ENCODE results near the gene FAF1.

DNA sequence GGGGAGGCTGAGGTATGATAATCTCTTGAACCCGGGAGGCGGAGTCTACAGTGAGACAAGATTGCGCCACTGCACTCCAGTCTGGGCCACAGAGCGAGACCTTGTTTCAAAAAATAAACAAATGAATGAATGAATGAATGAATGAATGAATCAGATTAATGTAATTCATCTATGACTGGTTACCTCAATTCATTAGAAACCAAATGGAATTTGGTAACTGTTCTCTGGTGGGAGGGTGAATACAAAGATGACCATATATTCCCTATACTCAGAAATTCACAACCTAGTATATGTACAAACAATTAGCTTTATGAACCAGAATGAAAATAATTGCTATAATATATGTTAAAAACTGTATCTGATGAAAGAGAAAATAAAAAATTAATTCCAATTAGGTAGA is 80.9 kb downstream of the FAF1 start:
- TF ChIP-seq, protein P1, sequence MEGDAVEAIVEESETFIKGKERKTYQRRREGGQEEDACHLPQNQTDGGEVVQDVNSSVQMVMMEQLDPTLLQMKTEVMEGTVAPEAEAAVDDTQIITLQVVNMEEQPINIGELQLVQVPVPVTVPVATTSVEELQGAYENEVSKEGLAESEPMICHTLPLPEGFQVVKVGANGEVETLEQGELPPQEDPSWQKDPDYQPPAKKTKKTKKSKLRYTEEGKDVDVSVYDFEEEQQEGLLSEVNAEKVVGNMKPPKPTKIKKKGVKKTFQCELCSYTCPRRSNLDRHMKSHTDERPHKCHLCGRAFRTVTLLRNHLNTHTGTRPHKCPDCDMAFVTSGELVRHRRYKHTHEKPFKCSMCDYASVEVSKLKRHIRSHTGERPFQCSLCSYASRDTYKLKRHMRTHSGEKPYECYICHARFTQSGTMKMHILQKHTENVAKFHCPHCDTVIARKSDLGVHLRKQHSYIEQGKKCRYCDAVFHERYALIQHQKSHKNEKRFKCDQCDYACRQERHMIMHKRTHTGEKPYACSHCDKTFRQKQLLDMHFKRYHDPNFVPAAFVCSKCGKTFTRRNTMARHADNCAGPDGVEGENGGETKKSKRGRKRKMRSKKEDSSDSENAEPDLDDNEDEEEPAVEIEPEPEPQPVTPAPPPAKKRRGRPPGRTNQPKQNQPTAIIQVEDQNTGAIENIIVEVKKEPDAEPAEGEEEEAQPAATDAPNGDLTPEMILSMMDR (conservative IDR thresholded peaks at IDR 0.05; ENCODE audit: low read depth, low read length): no peak
- TF ChIP-seq EZH2 (IDR thresholded peaks at IDR 0.05; ENCODE audit: low read length, unreplicated experiment) (no peak), EZH2phosphoT487 (IDR thresholded peaks at IDR 0.05; ENCODE audit: borderline replicate concordance, low read length) (no peak)

Measured in PC-3 (cell line).